ENCODE data around the gene ZNRF1.

- no peak for TF ChIP-seq EZH2 (IDR thresholded peaks at IDR 0.05; ENCODE audit: borderline replicate concordance, low read depth, low read length, poor library complexity, severe bottlenecking)
- TF ChIP-seq, protein P1, sequence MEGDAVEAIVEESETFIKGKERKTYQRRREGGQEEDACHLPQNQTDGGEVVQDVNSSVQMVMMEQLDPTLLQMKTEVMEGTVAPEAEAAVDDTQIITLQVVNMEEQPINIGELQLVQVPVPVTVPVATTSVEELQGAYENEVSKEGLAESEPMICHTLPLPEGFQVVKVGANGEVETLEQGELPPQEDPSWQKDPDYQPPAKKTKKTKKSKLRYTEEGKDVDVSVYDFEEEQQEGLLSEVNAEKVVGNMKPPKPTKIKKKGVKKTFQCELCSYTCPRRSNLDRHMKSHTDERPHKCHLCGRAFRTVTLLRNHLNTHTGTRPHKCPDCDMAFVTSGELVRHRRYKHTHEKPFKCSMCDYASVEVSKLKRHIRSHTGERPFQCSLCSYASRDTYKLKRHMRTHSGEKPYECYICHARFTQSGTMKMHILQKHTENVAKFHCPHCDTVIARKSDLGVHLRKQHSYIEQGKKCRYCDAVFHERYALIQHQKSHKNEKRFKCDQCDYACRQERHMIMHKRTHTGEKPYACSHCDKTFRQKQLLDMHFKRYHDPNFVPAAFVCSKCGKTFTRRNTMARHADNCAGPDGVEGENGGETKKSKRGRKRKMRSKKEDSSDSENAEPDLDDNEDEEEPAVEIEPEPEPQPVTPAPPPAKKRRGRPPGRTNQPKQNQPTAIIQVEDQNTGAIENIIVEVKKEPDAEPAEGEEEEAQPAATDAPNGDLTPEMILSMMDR (conservative IDR thresholded peaks at IDR 0.05; ENCODE audit: low read depth, low read length), result 0 out of 2 replicates have a peak, but pooled peaks have one; percentile 32
Measured at GRCh38 chr16:75096656-75097055, 97.8 kb downstream of the ZNRF1 start.
